BLaER1 (cell line): ENCODE results near the gene TAOK1.

Experiments used
- H3K27ac ChIP-seq: shearing (Covaris generic); formaldehyde crosslinking; 2 replicates; pipeline ENCODE4 v1.8.1; 2022
- H3K27me3 ChIP-seq: shearing (Covaris generic); formaldehyde crosslinking; 2 replicates; pipeline ENCODE4 v1.8.1; 2022
- H3K36me3 ChIP-seq: shearing (Covaris generic); formaldehyde crosslinking; 2 replicates; pipeline ENCODE4 v1.8.1; 2022
- H3K4me1 ChIP-seq: shearing (Covaris generic); formaldehyde crosslinking; 2 replicates; pipeline ENCODE4 v1.8.1; 2022
- H3K4me2 ChIP-seq: shearing (Covaris generic); formaldehyde crosslinking; 2 replicates; pipeline ENCODE4 v1.8.1; 2022
- H3K4me3 ChIP-seq: shearing (Covaris generic); formaldehyde crosslinking; 2 replicates; pipeline ENCODE4 v1.8.1; 2022
- H3K9ac ChIP-seq: shearing (Covaris generic); formaldehyde crosslinking; 2 replicates; pipeline ENCODE4 v1.8.1; 2022
- H3K9me3 ChIP-seq: shearing (Covaris generic); formaldehyde crosslinking; 2 replicates; pipeline ENCODE4 v1.8.1; 2022
- H4K20me1 ChIP-seq: shearing (Covaris generic); formaldehyde crosslinking; 2 replicates; pipeline ENCODE4 v1.8.1; 2022
- Cebpa-rat ChIP-seq: shearing (Covaris generic); IDR thresholded peaks from 2 replicates; pipeline ENCODE4 v1.8.1; 2022

Gene TAOK1

DNA sequence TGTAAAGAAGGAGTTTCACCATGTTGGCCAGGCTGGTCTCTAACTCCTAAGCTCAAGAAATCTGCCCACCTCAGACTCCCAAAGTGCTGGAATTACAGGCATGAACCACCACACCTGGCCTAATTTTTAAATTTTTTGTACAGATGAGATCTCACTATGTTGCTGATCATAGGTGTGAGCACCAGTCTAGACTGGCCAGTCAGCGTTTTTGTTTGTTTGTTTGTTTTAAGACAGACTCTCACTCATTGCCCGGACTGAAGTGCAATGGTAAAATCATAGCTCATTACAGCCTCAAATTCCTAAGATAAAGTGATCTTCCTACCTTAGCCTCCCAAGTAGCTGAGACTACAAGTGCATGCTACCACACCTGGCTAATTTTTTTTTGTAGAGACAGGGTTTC is 38.0 kb upstream of the TAOK1 start:
- Histone ChIP-seq H3K4me3 (no peak overlapping the region), H3K4me1 (no peaks in the 10 kb centered on the region), H3K27me3 (no peaks in the 10 kb centered on the region), H3K9me3 (no peaks in the 10 kb centered on the region), H4K20me1 (no peaks in the 10 kb centered on the region), H3K36me3 (no peaks in the 10 kb centered on the region), H3K9ac (no peak overlapping the region), H3K27ac (no peak overlapping the region), H3K4me2 (no peak overlapping the region)
- no peak for TF ChIP-seq Cebpa-rat

- H3K27me3 ChIP-seq: no peaks in the 10 kb centered on the region
- H3K4me3 ChIP-seq: no peak overlapping the region
- H3K4me2 ChIP-seq: no peak overlapping the region
- no peak overlapping the region for H3K27ac ChIP-seq
- H4K20me1 ChIP-seq: no peaks in the 10 kb centered on the region
- no peaks in the 10 kb centered on the region for H3K36me3 ChIP-seq
- TF ChIP-seq Cebpa-rat: no peak
- H3K9ac ChIP-seq: no peak overlapping the region
- no peaks in the 10 kb centered on the region for H3K9me3 ChIP-seq
- H3K4me1 ChIP-seq: peaks cover 12% of the 10 kb centered on the region
Measured at GRCh38 chr17:29357232-29357631, 32.9 kb upstream of the TAOK1 start.

- Histone ChIP-seq H3K4me1 (peaks cover 12% of the 10 kb centered on the region), H3K36me3 (no peaks in the 10 kb centered on the region), H3K27me3 (no peaks in the 10 kb centered on the region), H3K4me3 (no peak overlapping the region), H3K27ac (no peak overlapping the region), H4K20me1 (no peaks in the 10 kb centered on the region), H3K9ac (no peak overlapping the region), H3K4me2 (no peak overlapping the region), H3K9me3 (no peaks in the 10 kb centered on the region)
- TF ChIP-seq Cebpa-rat: no peak
Measured at GRCh38 chr17:29357821-29358232, 32.3 kb upstream of the TAOK1 start.

- Histone ChIP-seq H3K4me1 (peaks cover 12% of the 10 kb centered on the region), H3K27me3 (no peaks in the 10 kb centered on the region), H3K27ac (no peak overlapping the region), H3K4me2 (no peak overlapping the region), H4K20me1 (no peaks in the 10 kb centered on the region), H3K4me3 (no peak overlapping the region), H3K9ac (no peak overlapping the region), H3K36me3 (no peaks in the 10 kb centered on the region), H3K9me3 (no peaks in the 10 kb centered on the region)
- TF ChIP-seq Cebpa-rat: no peak
Measured at GRCh38 chr17:29358416-29358815, 31.7 kb upstream of the TAOK1 start.

GRCh38 chr17:29359777-29360176 is 30.4 kb upstream of the TAOK1 start:
- Histone ChIP-seq H3K36me3 (no peaks in the 10 kb centered on the region), H3K27ac (no peak overlapping the region), H4K20me1 (no peaks in the 10 kb centered on the region), H3K4me3 (no peak overlapping the region), H3K4me1 (peaks cover 12% of the 10 kb centered on the region), H3K9me3 (no peaks in the 10 kb centered on the region), H3K9ac (no peak overlapping the region), H3K27me3 (no peaks in the 10 kb centered on the region), H3K4me2 (peak overlapping the region; percentile 32; the same call in 1 of the 2 replicates)
- no peak for TF ChIP-seq Cebpa-rat

DNA sequence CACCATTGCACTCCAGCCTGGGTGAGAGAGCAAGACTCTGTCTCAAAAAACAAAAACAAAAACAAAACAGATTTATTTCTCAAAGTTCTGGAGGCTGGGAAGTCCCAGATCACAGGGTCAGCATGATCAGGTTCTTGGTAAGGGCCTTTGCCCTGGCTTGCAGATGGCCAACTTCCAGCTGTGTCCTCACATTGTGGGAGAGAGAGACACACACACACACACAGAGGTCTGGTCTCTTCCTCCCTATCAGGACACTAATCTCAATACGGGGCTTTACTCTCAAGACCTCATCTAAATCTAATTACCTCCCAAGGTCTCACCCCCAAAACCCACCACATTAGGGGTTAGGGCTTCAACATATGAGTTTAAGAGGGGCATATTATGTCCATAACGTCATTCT is 26.4 kb upstream of the TAOK1 start:
- no peak overlapping the region for H3K9ac ChIP-seq
- no peaks in the 10 kb centered on the region for H3K9me3 ChIP-seq
- no peak overlapping the region for H3K27ac ChIP-seq
- no peak for TF ChIP-seq Cebpa-rat
- H3K4me1 ChIP-seq: peaks cover 12% of the 10 kb centered on the region
- H3K27me3 ChIP-seq: no peaks in the 10 kb centered on the region
- H3K36me3 ChIP-seq: no peaks in the 10 kb centered on the region
- H3K4me2 ChIP-seq: no peak overlapping the region
- no peak overlapping the region for H3K4me3 ChIP-seq
- no peaks in the 10 kb centered on the region for H4K20me1 ChIP-seq

DNA sequence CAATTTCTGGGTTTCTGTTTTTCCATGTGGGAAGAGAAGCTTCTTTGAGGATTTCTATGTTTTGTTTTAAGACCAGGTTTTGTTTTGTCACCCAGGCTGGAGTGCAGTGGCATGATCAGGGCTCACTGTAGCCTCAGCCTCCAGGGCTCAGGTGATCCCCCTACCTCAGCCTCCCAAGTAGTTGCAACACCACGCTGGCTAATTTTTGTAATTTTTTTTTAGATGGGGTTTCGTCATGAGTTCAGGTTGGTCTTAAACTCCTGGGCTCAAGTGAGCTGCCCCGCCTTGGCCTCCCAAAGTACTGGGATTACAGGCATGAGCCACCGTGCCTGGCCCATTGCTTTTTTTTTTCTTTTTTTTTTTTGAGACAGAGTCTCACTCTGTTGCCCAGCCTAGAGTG is 25.5 kb upstream of the TAOK1 start:
- Histone ChIP-seq H3K27ac (no peak overlapping the region), H3K4me2 (no peak overlapping the region), H3K36me3 (no peaks in the 10 kb centered on the region), H4K20me1 (no peaks in the 10 kb centered on the region), H3K9ac (no peak overlapping the region), H3K9me3 (no peaks in the 10 kb centered on the region), H3K27me3 (no peaks in the 10 kb centered on the region), H3K4me3 (no peak overlapping the region), H3K4me1 (peaks cover 10% of the 10 kb centered on the region)
- TF ChIP-seq Cebpa-rat: no peak

- no peaks in the 10 kb centered on the region for H3K4me1 ChIP-seq
- no peaks in the 10 kb centered on the region for H3K9me3 ChIP-seq
- no peak overlapping the region for H3K4me3 ChIP-seq
- no peaks in the 10 kb centered on the region for H3K36me3 ChIP-seq
- H3K4me2 ChIP-seq: no peak overlapping the region
- no peaks in the 10 kb centered on the region for H3K27me3 ChIP-seq
- H3K27ac ChIP-seq: no peak overlapping the region
- no peaks in the 10 kb centered on the region for H4K20me1 ChIP-seq
- no peak for TF ChIP-seq Cebpa-rat
- H3K9ac ChIP-seq: no peak overlapping the region
Measured at GRCh38 chr17:29368161-29368560, 22.0 kb upstream of the TAOK1 start.

DNA sequence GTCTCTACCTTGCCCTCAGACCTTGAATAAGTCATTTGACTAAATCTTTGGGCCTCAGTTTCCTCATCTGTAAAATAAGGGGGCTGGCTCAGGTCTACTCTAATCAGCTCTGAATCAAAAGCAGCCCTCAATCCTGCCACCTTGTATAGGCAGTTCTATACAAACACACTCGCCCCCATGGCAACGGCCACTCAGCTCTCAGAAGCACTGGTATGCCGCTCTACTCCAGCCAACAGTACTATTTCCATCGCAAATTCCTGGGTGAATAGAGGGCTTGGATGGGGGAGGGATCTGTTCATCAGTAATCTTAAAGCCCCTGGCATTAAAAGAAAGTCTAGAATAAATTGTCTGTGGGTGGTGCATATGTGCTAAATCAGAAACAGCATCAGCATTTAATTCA is 21.2 kb upstream of the TAOK1 start:
- no peak overlapping the region for H3K9ac ChIP-seq
- H3K27ac ChIP-seq: no peak overlapping the region
- no peaks in the 10 kb centered on the region for H3K27me3 ChIP-seq
- no peaks in the 10 kb centered on the region for H4K20me1 ChIP-seq
- TF ChIP-seq Cebpa-rat: no peak
- no peaks in the 10 kb centered on the region for H3K36me3 ChIP-seq
- no peak overlapping the region for H3K4me2 ChIP-seq
- H3K9me3 ChIP-seq: no peaks in the 10 kb centered on the region
- H3K4me1 ChIP-seq: no peaks in the 10 kb centered on the region
- no peak overlapping the region for H3K4me3 ChIP-seq

GRCh38 chr17:29369831-29370735 is 20.1 kb upstream of the TAOK1 start:
- H3K27ac ChIP-seq: no peak overlapping the region
- no peaks in the 10 kb centered on the region for H3K27me3 ChIP-seq
- peak overlapping the region; percentile 44 for H3K4me2 ChIP-seq
- no peaks in the 10 kb centered on the region for H3K36me3 ChIP-seq
- H3K4me3 ChIP-seq: no peak overlapping the region
- no peaks in the 10 kb centered on the region for H3K4me1 ChIP-seq
- H3K9ac ChIP-seq: no peak overlapping the region
- no peaks in the 10 kb centered on the region for H4K20me1 ChIP-seq
- no peak for TF ChIP-seq Cebpa-rat
- H3K9me3 ChIP-seq: no peaks in the 10 kb centered on the region
